ENCODE data around the gene OBI1. TPM values are rescaled to one million over a fixed set of nuclear protein-coding genes. Genes with fewer than 3 reads are reported as not detected.

The OBI1 gene
- total RNA-seq, 1 experiment from 2014 or later = 19.0 TPM

DNA sequence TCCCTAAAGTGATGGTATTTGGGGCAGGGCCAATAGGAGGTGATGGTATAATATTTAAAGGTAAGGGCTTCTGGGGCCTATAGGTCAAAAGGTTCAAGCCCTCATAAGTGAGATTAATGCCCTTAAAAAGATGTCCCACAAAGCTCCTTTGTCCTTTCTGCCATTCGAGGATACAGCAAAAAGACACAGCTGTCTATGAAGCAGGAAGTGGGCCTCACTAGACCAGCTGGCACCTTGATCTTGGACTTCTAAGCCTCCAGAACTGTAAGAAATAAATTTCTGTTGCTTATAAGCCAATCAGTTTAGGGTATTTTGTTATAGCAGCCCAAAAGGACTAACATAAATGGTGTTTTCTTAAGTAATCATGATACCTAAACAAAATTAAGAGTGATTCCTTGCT lies 28.4 kb downstream of the OBI1 start:
- no peak overlapping the region for H3K27ac ChIP-seq
- no peak for DNase-seq (ENCODE audit: low read depth in 1 of 2, low spot score in 2 of 2)

DNA sequence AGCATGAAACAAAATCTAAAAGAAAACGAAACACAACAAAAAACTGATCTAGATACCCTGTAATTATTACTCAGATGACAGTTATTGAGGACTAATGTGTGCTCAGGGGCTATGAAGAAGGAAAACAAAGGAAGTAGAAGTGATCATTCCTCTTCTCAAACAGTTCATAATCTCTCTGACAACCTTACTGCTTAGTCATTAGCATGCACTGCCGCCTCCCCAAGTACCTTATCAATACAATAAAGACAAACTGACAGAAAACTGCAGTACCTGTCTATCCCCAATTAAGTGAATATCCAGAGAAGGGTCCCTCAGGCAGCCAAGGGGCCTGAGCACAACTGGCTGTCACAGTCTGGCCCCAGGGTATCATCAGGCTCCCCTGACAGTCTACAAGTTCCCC lies 33.6 kb downstream of the OBI1 start:
- peaks cover 9% of the 10 kb centered on the region for H3K36me3 ChIP-seq
- no peaks in the 10 kb centered on the region for H3K9me3 ChIP-seq (replicated peaks)
- H3K4me3 ChIP-seq = no peak overlapping the region
- no peak overlapping the region for H3K27ac ChIP-seq
- no peaks in the 10 kb centered on the region for H3K27me3 ChIP-seq (replicated peaks)
- no peaks in the 10 kb centered on the region for H3K4me1 ChIP-seq (replicated peaks)
- DNase-seq (ENCODE audit: low read depth in 1 of 2, low spot score in 2 of 2) = no peak

More for the DNA sequence above, 28.4 kb downstream of the OBI1 start:
- H3K4me3 ChIP-seq = no peak overlapping the region
- no peaks in the 10 kb centered on the region for H3K27me3 ChIP-seq (replicated peaks)
- no peaks in the 10 kb centered on the region for H3K9me3 ChIP-seq (replicated peaks)
- H3K36me3 ChIP-seq = peaks cover 30% of the 10 kb centered on the region
- H3K4me1 ChIP-seq (replicated peaks) = no peaks in the 10 kb centered on the region

- H3K9me3 ChIP-seq (replicated peaks) = no peaks in the 10 kb centered on the region
- DNase-seq (ENCODE audit: low read depth in 1 of 2, low spot score in 2 of 2) = no peak
- no peaks in the 10 kb centered on the region for H3K4me1 ChIP-seq (replicated peaks)
- peaks cover 9% of the 10 kb centered on the region for H3K36me3 ChIP-seq
- H3K27me3 ChIP-seq (replicated peaks) = no peaks in the 10 kb centered on the region
- no peak overlapping the region for H3K4me3 ChIP-seq
- H3K27ac ChIP-seq = no peak overlapping the region
Observed at GRCh38 chr13:78623132-78623531, 35.8 kb downstream of the OBI1 start.

DNA sequence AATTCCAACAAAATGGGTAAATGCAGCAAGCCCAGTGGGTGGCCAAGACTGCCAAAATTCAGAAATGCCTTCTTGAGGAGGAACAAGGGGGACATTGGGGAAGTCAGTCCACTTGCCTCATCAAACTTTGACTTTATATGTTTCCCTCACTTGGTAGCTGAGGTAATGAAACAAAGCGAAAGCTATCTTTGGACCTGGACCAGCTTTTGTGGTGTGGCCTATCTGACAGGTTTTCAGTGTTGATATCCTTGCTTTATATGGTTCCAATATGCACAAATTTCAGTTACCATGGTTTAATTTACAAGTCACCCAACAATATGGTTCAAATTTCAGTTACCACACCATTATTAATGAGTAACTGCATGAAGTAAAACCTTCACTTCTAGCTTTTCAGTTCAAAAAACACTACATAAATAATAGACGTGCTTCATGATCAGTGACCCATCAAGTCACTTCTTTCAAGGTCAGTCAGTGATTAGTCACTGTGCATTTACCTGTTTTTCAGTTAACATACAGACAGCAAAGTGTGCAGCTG lies 38.0 kb downstream of the OBI1 start:
- Histone ChIP-seq H3K27me3 (replicated peaks) (no peaks in the 10 kb centered on the region), H3K36me3 (peaks cover 16% of the 10 kb centered on the region), H3K4me3 (no peak overlapping the region), H3K9me3 (replicated peaks) (no peaks in the 10 kb centered on the region), H3K27ac (no peak overlapping the region), H3K4me1 (replicated peaks) (no peaks in the 10 kb centered on the region)
- no peak for DNase-seq (ENCODE audit: low read depth in 1 of 2, low spot score in 2 of 2)

GRCh38 chr13:78618411-78618810 lies 40.5 kb downstream of the OBI1 start:
- no peaks in the 10 kb centered on the region for H3K9me3 ChIP-seq (replicated peaks)
- H3K4me1 ChIP-seq (replicated peaks) = no peaks in the 10 kb centered on the region
- DNase-seq (ENCODE audit: low read depth in 1 of 2, low spot score in 2 of 2) = no peak
- peaks cover 23% of the 10 kb centered on the region for H3K36me3 ChIP-seq
- no peak overlapping the region for H3K4me3 ChIP-seq
- H3K27ac ChIP-seq = no peak overlapping the region
- no peaks in the 10 kb centered on the region for H3K27me3 ChIP-seq (replicated peaks)

- Histone ChIP-seq H3K27ac (no peak overlapping the region), H3K4me3 (no peak overlapping the region), H3K4me1 (replicated peaks) (peaks cover 7% of the 10 kb centered on the region), H3K36me3 (peaks cover 7% of the 10 kb centered on the region), H3K27me3 (replicated peaks) (peaks cover 39% of the 10 kb centered on the region), H3K9me3 (replicated peaks) (no peaks in the 10 kb centered on the region)
- no peak for DNase-seq (ENCODE audit: low read depth in 1 of 2, low spot score in 2 of 2)
Observed at GRCh38 chr13:78611040-78611439, 47.9 kb downstream of the OBI1 start.

GRCh38 chr13:78610381-78610883 lies 48.5 kb downstream of the OBI1 start:
- peaks cover 39% of the 10 kb centered on the region for H3K27me3 ChIP-seq (replicated peaks)
- no peak for DNase-seq (ENCODE audit: low read depth in 1 of 2, low spot score in 2 of 2)
- no peak overlapping the region for H3K27ac ChIP-seq
- H3K4me3 ChIP-seq = no peak overlapping the region
- peaks cover 7% of the 10 kb centered on the region for H3K4me1 ChIP-seq (replicated peaks)
- H3K36me3 ChIP-seq = peaks cover 1% of the 10 kb centered on the region
- no peaks in the 10 kb centered on the region for H3K9me3 ChIP-seq (replicated peaks)

DNA sequence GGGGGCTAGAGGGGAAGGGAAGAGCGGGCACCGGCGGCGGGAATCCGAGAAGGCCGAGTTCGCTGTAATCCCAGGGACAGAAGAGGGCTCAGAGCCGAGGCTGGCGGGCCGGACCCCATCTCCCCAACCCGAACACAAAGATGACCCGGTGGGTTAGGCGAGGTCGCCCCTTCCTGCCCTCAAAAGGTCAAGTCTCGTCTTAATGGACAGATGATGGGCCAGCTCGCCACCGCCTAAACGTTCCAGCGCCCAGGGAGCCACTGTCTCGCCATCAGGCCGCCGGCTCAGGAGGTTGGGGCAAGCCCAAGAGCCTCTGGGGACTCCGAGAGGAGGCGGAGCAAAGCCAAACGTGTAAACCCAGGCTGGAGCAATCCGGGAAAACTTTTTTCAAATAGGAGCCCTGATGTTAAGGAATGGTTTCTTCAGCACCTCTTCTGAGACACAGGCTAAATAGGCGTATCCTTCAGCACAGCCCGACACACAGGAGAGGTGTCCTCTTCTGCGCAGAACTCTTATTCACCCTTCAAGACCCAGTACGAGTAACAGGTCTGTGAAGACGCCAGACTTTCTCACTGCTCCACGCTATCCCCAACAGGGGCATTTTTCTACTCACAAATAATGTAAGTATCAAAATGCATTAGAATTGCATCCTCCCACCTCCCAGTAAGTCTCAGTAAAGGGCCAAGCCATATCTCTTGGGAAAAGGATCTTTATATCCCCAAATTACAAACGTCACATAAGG lies 49.3 kb downstream of the OBI1 start:
- peaks cover 7% of the 10 kb centered on the region for H3K4me1 ChIP-seq (replicated peaks)
- no peak overlapping the region for H3K4me3 ChIP-seq
- no peaks in the 10 kb centered on the region for H3K36me3 ChIP-seq
- no peak for DNase-seq (ENCODE audit: low read depth in 1 of 2, low spot score in 2 of 2)
- H3K27me3 ChIP-seq (replicated peaks) = peaks cover 44% of the 10 kb centered on the region
- no peak overlapping the region for H3K27ac ChIP-seq
- H3K9me3 ChIP-seq (replicated peaks) = no peaks in the 10 kb centered on the region

DNA sequence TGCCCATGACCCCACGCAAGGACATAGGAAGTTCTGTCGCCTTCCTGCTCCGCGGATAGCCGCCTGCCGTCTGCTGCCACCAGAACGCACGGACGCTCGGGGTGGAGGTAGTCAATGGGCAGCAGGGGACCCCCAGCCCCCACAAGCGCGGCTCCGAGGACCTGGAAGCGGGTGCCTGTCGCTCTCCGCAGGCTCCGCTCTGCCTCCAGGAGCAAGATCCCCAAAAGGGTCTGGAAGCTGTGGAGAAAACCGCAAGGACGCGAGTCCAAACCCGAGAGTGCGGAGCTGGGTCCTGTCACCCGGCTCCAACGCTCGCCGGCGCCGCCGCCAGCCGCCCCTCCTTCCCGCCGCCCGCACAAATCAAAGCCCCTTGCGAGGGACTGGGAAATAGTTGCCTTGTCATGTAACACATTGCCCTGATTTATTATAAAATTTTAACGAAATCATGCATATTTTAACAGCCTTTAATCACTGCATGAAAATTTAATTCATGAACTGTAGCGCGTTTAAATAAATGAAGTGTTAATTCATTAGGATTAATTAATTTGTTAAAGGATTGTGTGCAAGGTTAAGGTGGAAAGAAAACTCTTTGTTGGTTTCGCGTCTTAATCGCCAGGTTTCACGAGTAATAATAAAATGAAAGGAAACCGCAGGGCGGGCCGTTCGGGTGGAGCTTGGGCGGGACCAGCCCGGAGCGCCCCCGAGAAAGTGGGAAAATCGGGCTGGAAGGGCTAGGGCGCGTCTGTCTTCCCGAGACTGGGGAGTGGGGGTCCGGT lies 50.1 kb downstream of the OBI1 start:
- Histone ChIP-seq H3K27me3 (replicated peaks) (peaks cover 52% of the 10 kb centered on the region), H3K27ac (no peak overlapping the region)

GRCh38 chr13:78608252-78608687 lies 50.7 kb downstream of the OBI1 start:
- no peaks in the 10 kb centered on the region for H3K36me3 ChIP-seq
- no peak overlapping the region for H3K27ac ChIP-seq
- no peak overlapping the region for H3K4me3 ChIP-seq
- peaks cover 58% of the 10 kb centered on the region for H3K27me3 ChIP-seq (replicated peaks)
- peaks cover 12% of the 10 kb centered on the region for H3K4me1 ChIP-seq (replicated peaks)
- DNase-seq (ENCODE audit: low read depth in 1 of 2, low spot score in 2 of 2) = no peak
- no peaks in the 10 kb centered on the region for H3K9me3 ChIP-seq (replicated peaks)

More for the DNA sequence above, 50.1 kb downstream of the OBI1 start:
- Histone ChIP-seq H3K4me3 (no peak overlapping the region; the same call in 1 of the 2 replicates), H3K36me3 (no peaks in the 10 kb centered on the region), H3K4me1 (replicated peaks) (peaks cover 7% of the 10 kb centered on the region), H3K9me3 (replicated peaks) (no peaks in the 10 kb centered on the region)
- DNase-seq (ENCODE audit: low read depth in 1 of 2, low spot score in 2 of 2) = no peak

- DNase-seq (ENCODE audit: low read depth in 1 of 2, low spot score in 2 of 2) = no peak
- no peak overlapping the region for H3K4me3 ChIP-seq
Observed at GRCh38 chr13:78607409-78608251, 51.3 kb downstream of the OBI1 start.

DNA sequence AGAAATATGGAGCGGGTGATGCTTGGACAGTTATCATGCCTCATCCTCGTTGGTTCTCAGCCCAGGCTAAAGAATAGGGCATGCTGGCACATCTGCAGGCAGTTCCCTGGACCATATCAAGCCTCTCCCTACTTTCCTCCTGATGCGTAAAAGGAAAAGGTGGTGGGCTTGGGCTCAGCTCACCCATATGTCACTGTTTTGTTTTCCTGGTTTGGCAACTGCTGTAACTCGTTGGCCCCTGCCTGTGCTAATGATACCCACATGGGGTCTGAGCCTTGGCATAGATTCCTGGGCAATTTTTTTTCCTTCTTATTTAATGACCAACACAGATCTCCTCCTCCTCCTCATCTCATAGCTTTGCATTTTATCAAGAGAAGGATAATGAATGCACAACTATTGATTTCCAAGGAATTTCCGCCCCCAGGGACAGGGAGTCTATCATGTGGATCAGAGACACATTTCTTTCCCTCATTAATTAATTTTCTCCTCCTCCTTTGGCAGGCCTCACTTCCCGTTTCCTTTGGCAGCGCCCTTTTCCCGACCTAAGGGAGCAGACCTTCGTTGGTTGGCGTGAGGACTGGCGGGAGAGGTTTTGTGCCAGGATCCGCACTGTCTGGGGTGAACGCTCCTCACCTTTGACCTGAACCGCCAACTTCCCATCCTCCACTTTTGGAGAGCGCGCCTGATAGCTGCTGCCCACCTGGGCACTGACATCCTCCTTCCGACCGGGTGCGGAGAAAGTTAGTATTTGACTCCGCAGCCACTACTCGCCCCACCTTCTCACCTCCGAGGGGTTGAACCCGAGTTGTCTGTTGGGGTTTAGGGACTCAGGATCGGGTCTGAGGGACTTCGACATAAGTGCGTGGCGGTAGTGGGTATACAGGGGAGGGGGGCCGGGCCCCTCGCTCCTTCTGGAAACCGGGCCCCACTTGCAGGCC lies 52.2 kb downstream of the OBI1 start:
- no peaks in the 10 kb centered on the region for H3K9me3 ChIP-seq (replicated peaks)
- peaks cover 69% of the 10 kb centered on the region for H3K27me3 ChIP-seq (replicated peaks)
- DNase-seq (ENCODE audit: low read depth in 1 of 2, low spot score in 2 of 2) = no peak
- H3K4me3 ChIP-seq = no peak overlapping the region
- H3K36me3 ChIP-seq = no peaks in the 10 kb centered on the region
- peaks cover 23% of the 10 kb centered on the region for H3K4me1 ChIP-seq (replicated peaks)
- H3K27ac ChIP-seq = no peak overlapping the region

More at GRCh38 chr13:78607409-78608251, 51.3 kb downstream of the OBI1 start:
- H3K36me3 ChIP-seq = no peaks in the 10 kb centered on the region
- no peak overlapping the region for H3K27ac ChIP-seq
- H3K4me1 ChIP-seq (replicated peaks) = peaks cover 18% of the 10 kb centered on the region
- no peaks in the 10 kb centered on the region for H3K9me3 ChIP-seq (replicated peaks)
- peaks cover 64% of the 10 kb centered on the region for H3K27me3 ChIP-seq (replicated peaks)
